Memory B cell (primary cell): ENCODE data around the gene SNTB2.
"Not testable (repeated sequence)": the region's sequence is repeated elsewhere in the genome, so short reads cannot be mapped to it uniquely, and the experiment has no call there.

Experiments used
- ATAC-seq: fragments of 150-1000 bp; cut with Tn5 transposase; 2 replicates; pipeline ENCODE4 v1.10.0; 2021; ENCODE audit warnings: low read depth, mild to moderate bottlenecking, moderate library complexity
- DNase-seq, 2 donors: peaks; one replicate each; pipeline ENCODE4 v3.0.0; 2022; ENCODE audit warnings: low spot score in 2 of 2
- H3K27ac Mint-ChIP-seq: one replicate; pipeline ENCODE4 v1.8.0; 2022; ENCODE audit warnings: mild to moderate bottlenecking, moderate library complexity, mixed read lengths
- H3K27me3 Mint-ChIP-seq: one replicate; pipeline ENCODE4 v1.8.0; 2022; ENCODE audit warnings: mixed read lengths
- H3K36me3 Mint-ChIP-seq: one replicate; pipeline ENCODE4 v1.8.0; 2022; ENCODE audit warnings: mild to moderate bottlenecking, mixed read lengths
- H3K4me1 Mint-ChIP-seq: one replicate; pipeline ENCODE4 v1.8.0; 2022; ENCODE audit warnings: mixed read lengths
- H3K4me3 Mint-ChIP-seq: one replicate; pipeline ENCODE4 v1.8.0; 2022; ENCODE audit warnings: mild to moderate bottlenecking, moderate library complexity, mixed read lengths
- H3K9me3 Mint-ChIP-seq: one replicate; pipeline ENCODE4 v1.8.0; 2022; ENCODE audit warnings: mixed read lengths

SNTB2 gene

GRCh38 chr16:69186642-69187445, at the start of gene SNTB2:
Gene SNTB2, plus strand, starts transcription at chr16:69187164. Its CDS starts 3 bp downstream, at chr16:69187167.
- ATAC-seq (peak; percentile 89), DNase-seq (peak; percentile 72 to 79)
- no peaks in the 10 kb centered on the region for H3K27me3 Mint-ChIP-seq
- peaks cover 3% of the 10 kb centered on the region for H3K36me3 Mint-ChIP-seq
- H3K4me3 Mint-ChIP-seq: peak within 1 kb of the TSS; percentile 99
- peak within 1 kb of the TSS; percentile 97 for H3K27ac Mint-ChIP-seq
- H3K4me1 Mint-ChIP-seq: peaks cover 24% of the 10 kb centered on the region
- no peaks in the 10 kb centered on the region for H3K9me3 Mint-ChIP-seq

- ATAC-seq (no peak), DNase-seq (no peak)
- Mint-ChIP-seq H3K27ac (no peak overlapping the region), H3K9me3 (no peaks in the 10 kb centered on the region), H3K4me1 (peaks cover 13% of the 10 kb centered on the region), H3K36me3 (peaks cover 25% of the 10 kb centered on the region), H3K4me3 (no peak overlapping the region), H3K27me3 (no peaks in the 10 kb centered on the region)
Observed at GRCh38 chr16:69138608-69139007, 48.4 kb upstream of the SNTB2 start.

- peaks cover 25% of the 10 kb centered on the region for H3K36me3 Mint-ChIP-seq
- not testable (repeated sequence) for DNase-seq, H3K27me3 Mint-ChIP-seq, ATAC-seq, H3K9me3 Mint-ChIP-seq, H3K27ac Mint-ChIP-seq, H3K4me1 Mint-ChIP-seq, H3K4me3 Mint-ChIP-seq
Observed at GRCh38 chr16:69139464-69139863, 47.5 kb upstream of the SNTB2 start.

GRCh38 chr16:69141014-69141413, 46.0 kb upstream of the SNTB2 start:
- ATAC-seq (no peak), DNase-seq (no peak)
- Mint-ChIP-seq H3K9me3 (no peaks in the 10 kb centered on the region), H3K4me3 (no peak overlapping the region), H3K36me3 (peaks cover 25% of the 10 kb centered on the region), H3K27ac (no peak overlapping the region), H3K27me3 (no peaks in the 10 kb centered on the region), H3K4me1 (peaks cover 3% of the 10 kb centered on the region)

- no peak for ATAC-seq
- Mint-ChIP-seq H3K36me3 (peaks cover 29% of the 10 kb centered on the region), H3K27me3 (no peaks in the 10 kb centered on the region), H3K4me1 (peaks cover 3% of the 10 kb centered on the region), H3K27ac (no peak overlapping the region), H3K9me3 (no peaks in the 10 kb centered on the region), H3K4me3 (no peak overlapping the region)
- no peak for DNase-seq
Observed at GRCh38 chr16:69141936-69142335, 45.0 kb upstream of the SNTB2 start.

- DNase-seq: no peak
- Mint-ChIP-seq H3K27ac (no peak overlapping the region), H3K4me3 (no peak overlapping the region), H3K4me1 (peaks cover 3% of the 10 kb centered on the region), H3K36me3 (peaks cover 29% of the 10 kb centered on the region), H3K27me3 (no peaks in the 10 kb centered on the region), H3K9me3 (no peaks in the 10 kb centered on the region)
- no peak for ATAC-seq
Observed at GRCh38 chr16:69143116-69143515, 43.8 kb upstream of the SNTB2 start.

GRCh38 chr16:69145658-69146057, 41.3 kb upstream of the SNTB2 start:
- Mint-ChIP-seq H3K4me3 (no peak overlapping the region), H3K27ac (no peak overlapping the region), H3K4me1 (peaks cover 3% of the 10 kb centered on the region), H3K36me3 (peaks cover 27% of the 10 kb centered on the region), H3K27me3 (no peaks in the 10 kb centered on the region), H3K9me3 (no peaks in the 10 kb centered on the region)
- ATAC-seq (no peak), DNase-seq (no peak)

GRCh38 chr16:69149621-69150020, 37.3 kb upstream of the SNTB2 start:
- not testable (repeated sequence) for H3K27ac Mint-ChIP-seq, H3K4me3 Mint-ChIP-seq, H3K27me3 Mint-ChIP-seq, DNase-seq, ATAC-seq, H3K9me3 Mint-ChIP-seq, H3K4me1 Mint-ChIP-seq
- H3K36me3 Mint-ChIP-seq: peaks cover 21% of the 10 kb centered on the region

- Mint-ChIP-seq H3K36me3 (peaks cover 23% of the 10 kb centered on the region), H3K4me3 (no peak overlapping the region), H3K9me3 (no peaks in the 10 kb centered on the region), H3K4me1 (no peaks in the 10 kb centered on the region), H3K27me3 (no peaks in the 10 kb centered on the region), H3K27ac (no peak overlapping the region)
- ATAC-seq (peak; percentile 81), DNase-seq (peak; percentile 43 to 63)
Observed at GRCh38 chr16:69150146-69150865, 36.7 kb upstream of the SNTB2 start.

GRCh38 chr16:69157196-69157595, 29.8 kb upstream of the SNTB2 start:
- Mint-ChIP-seq H3K27ac (no peak overlapping the region), H3K36me3 (peaks cover 45% of the 10 kb centered on the region), H3K9me3 (no peaks in the 10 kb centered on the region), H3K4me1 (no peaks in the 10 kb centered on the region), H3K4me3 (no peak overlapping the region), H3K27me3 (no peaks in the 10 kb centered on the region)
- DNase-seq (no peak), ATAC-seq (no peak)

GRCh38 chr16:69160192-69160591, 26.8 kb upstream of the SNTB2 start:
- Mint-ChIP-seq H3K36me3 (peaks cover 42% of the 10 kb centered on the region), H3K9me3 (no peaks in the 10 kb centered on the region), H3K4me1 (no peaks in the 10 kb centered on the region), H3K4me3 (no peak overlapping the region), H3K27ac (no peak overlapping the region), H3K27me3 (no peaks in the 10 kb centered on the region)
- DNase-seq (no peak), ATAC-seq (no peak)

GRCh38 chr16:69165584-69165983, 21.4 kb upstream of the SNTB2 start:
- DNase-seq: no peak
- Mint-ChIP-seq H3K4me3 (no peak overlapping the region), H3K9me3 (no peaks in the 10 kb centered on the region), H3K4me1 (no peaks in the 10 kb centered on the region), H3K27me3 (no peaks in the 10 kb centered on the region), H3K36me3 (peaks cover 35% of the 10 kb centered on the region), H3K27ac (no peak overlapping the region)
- ATAC-seq: no peak

GRCh38 chr16:69166221-69166833, 20.6 kb upstream of the SNTB2 start:
- peaks cover 32% of the 10 kb centered on the region for H3K36me3 Mint-ChIP-seq
- H3K4me1 Mint-ChIP-seq: peaks cover 2% of the 10 kb centered on the region
- no peaks in the 10 kb centered on the region for H3K27me3 Mint-ChIP-seq
- no peak overlapping the region for H3K27ac Mint-ChIP-seq
- no peak for DNase-seq
- no peaks in the 10 kb centered on the region for H3K9me3 Mint-ChIP-seq
- H3K4me3 Mint-ChIP-seq: no peak overlapping the region
- ATAC-seq: no peak
